ENCODE measurements around the gene TCF12. TPM values are rescaled to one million over a fixed set of nuclear protein-coding genes. Genes with fewer than 3 reads are reported as not detected.

TCF12 gene
- total RNA-seq, 1 experiment from 2014 or later, result 102 TPM

- POLR2A ChIA-PET, result no interaction called here
- no peaks in the 10 kb centered on the region for H3K9me3 ChIP-seq (ENCODE audit: control insufficient read depth, insufficient read depth, low read depth, low read length)
- in situ Hi-C loops (cut with HindIII; ENCODE audit: low pct_unique_long_range_greater_than_20kb, low sequenced_read_pairs), result no loop called here
- no peak overlapping the region for H3K27ac ChIP-seq (ENCODE audit: low read length)
- intact Hi-C loops (cut with micrococcal nuclease; ENCODE audit: unreplicated experiment), result no loop called here
- BruUV-seq (replicated peaks), result no TSS peak
- no peaks in the 10 kb centered on the region for H3K36me3 ChIP-seq (ENCODE audit: control insufficient read depth, insufficient read depth, low read length)
- ATAC-seq, result no peak
- CTCF ChIA-PET, result no interaction called here
- DNase-seq (ENCODE audit: low read depth, low spot score), result no peak
- TF ChIP-seq SIN3A (IDR thresholded peaks at IDR 0.05; ENCODE audit: borderline replicate concordance, insufficient read depth, low read depth, low read length) (no peak), TCF7L2 (IDR thresholded peaks at IDR 0.05; ENCODE audit: low read depth, low read length) (no peak), CTCF (IDR thresholded peaks at IDR 0.05) (no peak), REST (IDR thresholded peaks at IDR 0.05; ENCODE audit: insufficient read depth in 1 of 2, low read depth in 2 of 2, low read length in 1 of 2) (no peak), POLR2AphosphoS5 (IDR thresholded peaks at IDR 0.05; ENCODE audit: low read depth, low read length) (no peak)
- no peaks in the 10 kb centered on the region for H3K27me3 ChIP-seq (ENCODE audit: control insufficient read depth, insufficient read depth, low read length)
- no peak overlapping the region for H3K4me3 ChIP-seq (ENCODE audit: low read depth in 2 of 2, low read length in 2 of 2)
- 0 out of 2 replicates have a peak, but pooled peaks cover 4% of the 10 kb centered on the region for H3K4me1 ChIP-seq (ENCODE audit: control insufficient read depth, insufficient read depth, low read length)
Measured at GRCh38 chr15:57033715-57034439, 115.4 kb downstream of the TCF12 start.

GRCh38 chr15:57034613-57035012, 116.2 kb downstream of the TCF12 start:
- no peak overlapping the region for H3K27ac ChIP-seq (ENCODE audit: low read length)
- DNase-seq (ENCODE audit: low read depth, low spot score), result no peak
- TF ChIP-seq POLR2AphosphoS5 (IDR thresholded peaks at IDR 0.05; ENCODE audit: low read depth, low read length) (no peak), TCF7L2 (IDR thresholded peaks at IDR 0.05; ENCODE audit: low read depth, low read length) (no peak), SIN3A (IDR thresholded peaks at IDR 0.05; ENCODE audit: borderline replicate concordance, insufficient read depth, low read depth, low read length) (no peak), REST (IDR thresholded peaks at IDR 0.05; ENCODE audit: insufficient read depth in 1 of 2, low read depth in 2 of 2, low read length in 1 of 2) (no peak)
- no TSS peak for BruUV-seq (replicated peaks)
- ATAC-seq, result no peak
- POLR2A ChIA-PET, result no interaction called here
- CTCF ChIA-PET, result no interaction called here
- intact Hi-C loops (cut with micrococcal nuclease; ENCODE audit: unreplicated experiment) (no loop called here), in situ Hi-C loops (cut with HindIII; ENCODE audit: low pct_unique_long_range_greater_than_20kb, low sequenced_read_pairs) (no loop called here)
- no peaks in the 10 kb centered on the region for H3K27me3 ChIP-seq (ENCODE audit: control insufficient read depth, insufficient read depth, low read length)
- no peaks in the 10 kb centered on the region for H3K9me3 ChIP-seq (ENCODE audit: control insufficient read depth, insufficient read depth, low read depth, low read length)
- no peak overlapping the region for H3K4me3 ChIP-seq (ENCODE audit: low read depth in 2 of 2, low read length in 2 of 2)
- H3K36me3 ChIP-seq (ENCODE audit: control insufficient read depth, insufficient read depth, low read length), result no peaks in the 10 kb centered on the region
- H3K4me1 ChIP-seq (ENCODE audit: control insufficient read depth, insufficient read depth, low read length), result peaks cover 8% of the 10 kb centered on the region; the same call in 1 of the 2 replicates
